ENCODE measurements around the gene CELF3. TPM values are rescaled to one million over a fixed set of nuclear protein-coding genes. Genes with fewer than 3 reads are reported as not detected.

Gene CELF3
- total and polyA plus RNA-seq, 2 of the 13 experiments (the other 11 are each of a cell fraction or from before 2014, with no cell fraction given), result not detected

- ChIA-PET CTCF (ENCODE audit: low intra/inter-chr PET ratio, low total read pairs) (no interaction called here), POLR2A (interaction anchor here (0.6 kb wide), 1 partner anchor 456 kb away, joined by 4 read pairs; no protein-coding TSS in a partner anchor)
- Histone ChIP-seq H3K9me3 (ENCODE audit: low read length) (no peaks in the 10 kb centered on the region), H2AFZ (ENCODE audit: low read length) (no peak overlapping the region), H3K27me3 (ENCODE audit: control insufficient read depth in 1 of 2, insufficient read depth in 2 of 2, low read length in 2 of 2) (no peaks in the 10 kb centered on the region), H3K79me2 (ENCODE audit: insufficient read depth, low read length) (no peaks in the 10 kb centered on the region), H3K4me1 (ENCODE audit: insufficient read depth, low read length) (peaks cover 9% of the 10 kb centered on the region), H3K9ac (ENCODE audit: insufficient read depth, low read depth, low read length) (no peak overlapping the region), H3K27ac (ENCODE audit: extremely low read length, insufficient read depth, low read length) (no peak overlapping the region), H4K20me1 (ENCODE audit: insufficient read depth, low read length) (no peaks in the 10 kb centered on the region), H3K4me3 (replicated peaks in 1 of 3; ENCODE audit: insufficient read depth in 1 of 3, low read depth in 2 of 3, low read length in 3 of 3) (no peak overlapping the region), H3K4me2 (ENCODE audit: low read depth, low read length) (no peak overlapping the region), H3K36me3 (replicated peaks in 1 of 2; ENCODE audit: control insufficient read depth in 1 of 2, insufficient read depth in 2 of 2, low read length in 2 of 2) (peaks cover 2 to 22% of the 10 kb centered on the region in 2 experiments; a peak in 4 of 5 replicates)
- TF ChIP-seq ZNF431 (CRISPR knock-in tag; IDR thresholded peaks at IDR 0.05; ENCODE audit: borderline replicate concordance, low read depth) (no peak), TAF15 (IDR thresholded peaks at IDR 0.05; ENCODE audit: low read depth, low read length, poor library complexity, severe bottlenecking) (no peak), ZC3H4 (CRISPR knock-in tag; IDR thresholded peaks at IDR 0.05; ENCODE audit: borderline replicate concordance) (no peak), ZBTB21 (CRISPR knock-in tag; IDR thresholded peaks at IDR 0.05) (no peak), MBNL3 (CRISPR knock-in tag; conservative IDR thresholded peaks at IDR 0.05) (no peak), ZNF547 (CRISPR knock-in tag; IDR thresholded peaks at IDR 0.05) (no peak), ZNF777 (CRISPR knock-in tag; IDR thresholded peaks at IDR 0.05) (no peak), ZNF747 (CRISPR knock-in tag; IDR thresholded peaks at IDR 0.05; ENCODE audit: borderline replicate concordance) (no peak), KIAA2018 (CRISPR knock-in tag; IDR thresholded peaks at IDR 0.05; ENCODE audit: borderline replicate concordance) (no peak)
- TF ChIP-seq, protein P1, sequence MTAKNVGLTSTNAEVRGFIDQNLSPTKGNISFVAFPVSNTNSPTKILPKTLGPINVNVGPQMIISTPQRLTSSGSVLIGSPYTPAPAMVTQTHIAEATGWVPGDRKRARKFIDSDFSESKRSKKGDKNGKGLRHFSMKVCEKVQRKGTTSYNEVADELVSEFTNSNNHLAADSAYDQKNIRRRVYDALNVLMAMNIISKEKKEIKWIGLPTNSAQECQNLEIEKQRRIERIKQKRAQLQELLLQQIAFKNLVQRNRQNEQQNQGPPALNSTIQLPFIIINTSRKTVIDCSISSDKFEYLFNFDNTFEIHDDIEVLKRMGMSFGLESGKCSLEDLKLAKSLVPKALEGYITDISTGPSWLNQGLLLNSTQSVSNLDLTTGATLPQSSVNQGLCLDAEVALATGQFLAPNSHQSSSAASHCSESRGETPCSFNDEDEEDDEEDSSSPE (CRISPR knock-in tag; IDR thresholded peaks at IDR 0.05), result no peak
- ATAC-seq (no peak), DNase-seq (ENCODE audit: low spot score) (no peak), FAIRE-seq (no peak)
- WGBS (ENCODE audit: low lambda C conversion rate), result 59% methylated on average over 3 of the region's 3 CpGs
- intact Hi-C loops (cut with micrococcal nuclease; ENCODE audit: unreplicated experiment) (no loop called here), in situ Hi-C loops (cut with HindIII; ENCODE audit: extremely low pct_ligation_motif_present, low pct_unique_long_range_greater_than_20kb) (no loop called here)
- no TSS peak for BruUV-seq (replicated peaks)
Measured at GRCh38 chr1:151655371-151655770, 61.2 kb downstream of the CELF3 start.
